NCI-H2081 treated with DMSO at 0.1 percent for 48 hours (cell line): ENCODE data around the gene PDZD2.
"Not testable (repeated sequence)": the region's sequence is repeated elsewhere in the genome, so short reads cannot be mapped to it uniquely, and the experiment has no call there.

Experiments
- DNase-seq: peaks from one replicate; lab custom pipeline; 2025; lab: John Stamatoyannopoulos, UW

PDZD2 gene

GRCh38 chr5:31638748-31639418 is at the start of gene PDZD2:
TSS of gene PDZD2 (plus strand) at chr5:31639131.
- peak; percentile 83 for DNase-seq

- no peak for DNase-seq
Observed at GRCh38 chr5:31593665-31594064, 45.3 kb upstream of the PDZD2 start.

- no peak for DNase-seq
Observed at GRCh38 chr5:31596354-31596753, 42.6 kb upstream of the PDZD2 start.

- DNase-seq, result no peak
Observed at GRCh38 chr5:31598640-31599611, 40.0 kb upstream of the PDZD2 start.

GRCh38 chr5:31602305-31602704 is 36.6 kb upstream of the PDZD2 start:
- DNase-seq, result not testable (repeated sequence)

- DNase-seq, result no peak
Observed at GRCh38 chr5:31604240-31604639, 34.7 kb upstream of the PDZD2 start.

- no peak for DNase-seq
Observed at GRCh38 chr5:31604644-31605043, 34.3 kb upstream of the PDZD2 start.

- no peak for DNase-seq
Observed at GRCh38 chr5:31605920-31606319, 33.0 kb upstream of the PDZD2 start.

- DNase-seq, result no peak
Observed at GRCh38 chr5:31607546-31607945, 31.4 kb upstream of the PDZD2 start.

GRCh38 chr5:31611002-31611401 is 27.9 kb upstream of the PDZD2 start:
- no peak for DNase-seq

- DNase-seq, result no peak
Observed at GRCh38 chr5:31613651-31614050, 25.3 kb upstream of the PDZD2 start.

- no peak for DNase-seq
Observed at GRCh38 chr5:31614151-31615020, 24.5 kb upstream of the PDZD2 start.

- DNase-seq, result no peak
Observed at GRCh38 chr5:31617867-31618266, 21.1 kb upstream of the PDZD2 start.

- DNase-seq, result no peak
Observed at GRCh38 chr5:31620026-31620425, 18.9 kb upstream of the PDZD2 start.

- no peak for DNase-seq
Observed at GRCh38 chr5:31623249-31623648, 15.7 kb upstream of the PDZD2 start.

GRCh38 chr5:31625394-31625793 is 13.5 kb upstream of the PDZD2 start:
- no peak for DNase-seq

GRCh38 chr5:31626156-31626555 is 12.8 kb upstream of the PDZD2 start:
- DNase-seq, result peak; percentile 56

- DNase-seq, result no peak
Observed at GRCh38 chr5:31626604-31627234, 12.2 kb upstream of the PDZD2 start.

- no peak for DNase-seq
Observed at GRCh38 chr5:31630931-31631330, 8.0 kb upstream of the PDZD2 start.

GRCh38 chr5:31632460-31632859 is 6.5 kb upstream of the PDZD2 start:
- no peak for DNase-seq

- no peak for DNase-seq
Observed at GRCh38 chr5:31635446-31635845, 3.5 kb upstream of the PDZD2 start.

- DNase-seq, result no peak
Observed at GRCh38 chr5:31637851-31638250, 1.1 kb upstream of the PDZD2 start.
